K562 (cell line): ENCODE data around the gene KIRREL1. TPM values are rescaled to one million over a fixed set of nuclear protein-coding genes. Genes with fewer than 3 reads are reported as not detected.

Source experiments
- ATAC-seq: fragments of 200-7000 bp; cut with Tn5 transposase; 3 replicates; pipeline ENCODE4 v1.9.1; 2020; ENCODE audit warnings: moderate library complexity
- BruUV-seq: library from RNA; stranded (reverse); fragments of 400-500 nt; replicated peaks from 2 replicates; lab custom pipeline; 2021; lab: Mats Ljungman, UMichigan
- CTCF ChIA-PET: fragments of 300-600 bp; formaldehyde crosslinking; extraction: SDS; loops from one replicate; lab custom pipeline; 2021; ENCODE audit warnings: low intra/inter-chr PET ratio; lab: Yijun Ruan, JAX
- POLR2A ChIA-PET: fragments of 300-600, 350-650 bp; sonication (Branson Sonifier 250); formaldehyde crosslinking; extraction: SDS; loops from one replicate; lab custom pipeline; 2021; ENCODE audit warnings: antibody characterized with exemption, inconsistent platforms; lab: Yijun Ruan, JAX
- DNase-seq, 4 experiments: peaks; one replicate each; pipeline versions ENCODE4 v3.0.0 to v3.0.0-alpha.2; 2011 to 2018; ENCODE audit warnings: low spot score in 3 of 4, mixed read lengths in 3 of 4; ENCODE audit errors: extremely low read depth in 1 of 4
- FAIRE-seq: peaks from 2 replicates; lab custom pipeline; 2011; peaks lifted over from hg19 to GRCh38; lab: Jason Lieb, UNC
- H2AFZ ChIP-seq: 2 replicates; pipeline ENCODE4 v1.6.0; 2011; ENCODE audit warnings: low read depth, low read length, control low read depth, inconsistent platforms
- H3K27ac ChIP-seq: fragments of 200-600 bp; 3 replicates; pipeline ENCODE4 v1.8.0; 2011; ENCODE audit warnings: low read depth, mild to moderate bottlenecking, control low read depth, inconsistent platforms, low read length, moderate library complexity, mixed read lengths; ENCODE audit errors: extremely low read depth
- H3K27me3 ChIP-seq, 2 experiments: fragments of 300-600 bp in 1 of 2; 2 replicates in 1 of 2; 3 replicates in 1 of 2; pipeline versions ENCODE4 v1.6.0 to v1.8.0; 2011; ENCODE audit warnings: inconsistent platforms in 2 of 2, low read length in 2 of 2, mild to moderate bottlenecking in 1 of 2, mixed read lengths in 1 of 2, moderate library complexity in 1 of 2; ENCODE audit not compliant: control insufficient read depth in 2 of 2, insufficient read depth in 2 of 2
- H3K36me3 ChIP-seq: fragments of 300-600 bp; 3 replicates; pipeline ENCODE4 v1.8.0; 2011; ENCODE audit warnings: mild to moderate bottlenecking, low read length, inconsistent platforms; ENCODE audit not compliant: control insufficient read depth, insufficient read depth
- H3K4me1 ChIP-seq, 2 experiments: fragments of 200-600 bp in 1 of 2; replicated peaks in 1 of 2; 2 replicates in 1 of 2; 3 replicates in 1 of 2; pipeline versions ENCODE4 v1.5.1 to v1.8.0; 2011; ENCODE audit warnings: inconsistent platforms in 2 of 2, low read length in 2 of 2, mild to moderate bottlenecking in 1 of 2, mixed read lengths in 1 of 2, moderate library complexity in 1 of 2; ENCODE audit not compliant: control insufficient read depth in 2 of 2, insufficient read depth in 2 of 2
- H3K4me2 ChIP-seq: 2 replicates; pipeline ENCODE4 v1.6.1; 2011; ENCODE audit warnings: low read length, control low read depth, inconsistent platforms, mixed read lengths; ENCODE audit not compliant: insufficient read depth
- H3K4me3 ChIP-seq: fragments of 200-600 bp; sonication (generic), shearing (Covaris generic); 2 replicates; pipeline ENCODE4 v1.5.1; 2016; ENCODE audit warnings: control low read depth, inconsistent platforms
- H3K79me2 ChIP-seq: fragments of 200-600 bp; 3 replicates; pipeline ENCODE4 v1.8.0; 2011; ENCODE audit warnings: low read length, inconsistent platforms; ENCODE audit not compliant: control insufficient read depth, insufficient read depth
- H3K9ac ChIP-seq, 2 experiments: 2 replicates each; pipeline versions ENCODE4 v1.6.0 to v1.6.1; 2011; ENCODE audit warnings: low read depth in 2 of 2, low read length in 2 of 2, control low read depth in 1 of 2, inconsistent platforms in 1 of 2, mild to moderate bottlenecking in 1 of 2, mixed read lengths in 1 of 2; ENCODE audit not compliant: insufficient read depth in 1 of 2
- H3K9me1 ChIP-seq: one replicate; pipeline ENCODE4 v1.6.0; 2011; ENCODE audit warnings: inconsistent platforms, mild to moderate bottlenecking, low read length, moderate library complexity; ENCODE audit not compliant: control insufficient read depth, insufficient read depth
- H3K9me3 ChIP-seq: replicated peaks from 2 replicates; pipeline ENCODE4 v1.5.1; 2011; ENCODE audit warnings: low read depth, low read length, inconsistent platforms; ENCODE audit not compliant: control insufficient read depth, insufficient read depth
- H4K20me1 ChIP-seq: replicated peaks from 2 replicates; pipeline ENCODE4 v1.6.1; 2011; ENCODE audit warnings: low read length, inconsistent platforms, mixed read lengths; ENCODE audit not compliant: control insufficient read depth, insufficient read depth
- BDP1 ChIP-seq: IDR thresholded peaks from 3 replicates; pipeline ENCODE4 v1.6.1; 2011; ENCODE audit not compliant: insufficient read length, insufficient read depth
- BRCA1 ChIP-seq, 2 experiments: fragments of 450-650 bp in 1 of 2; sonication (generic) in 1 of 2; formaldehyde crosslinking in 1 of 2; IDR thresholded peaks; 2 replicates each; pipeline versions ENCODE4 v1.5.0 to v1.6.1; 2017 to 2020; ENCODE audit warnings: mild to moderate bottlenecking in 1 of 2, missing genetic modification reagents in 1 of 2
- DACH1 ChIP-seq: fragments of 450-650 bp; IDR thresholded peaks from 2 replicates; pipeline ENCODE4 v1.6.1; 2018; ENCODE audit not compliant: partially characterized antibody
- ELF1 ChIP-seq: fragments of 200-800 bp; sonication (Bioruptor generic); IDR thresholded peaks from 2 replicates; pipeline ENCODE4 v1.6.1; 2016; ENCODE audit warnings: missing genetic modification characterization, missing compliant biosample characterization
- HMG20A ChIP-seq: fragments of 450-650 bp; formaldehyde crosslinking; conservative IDR thresholded peaks from 2 replicates; pipeline ENCODE4 v1.4.0; 2020; ENCODE audit warnings: mild to moderate bottlenecking, mixed read lengths
- PRPF4 ChIP-seq: fragments of 200-400 bp; formaldehyde crosslinking; IDR thresholded peaks from one replicate; pipeline ENCODE4 v1.6.1; 2017; ENCODE audit warnings: low read length, low read depth, mild to moderate bottlenecking; ENCODE audit not compliant: insufficient read depth, poor library complexity, severe bottlenecking
- TAF1 ChIP-seq: IDR thresholded peaks from 2 replicates; pipeline ENCODE4 v1.6.1; 2011; ENCODE audit warnings: mild to moderate bottlenecking, low read length, moderate library complexity; ENCODE audit not compliant: insufficient read depth, control insufficient read depth, severe bottlenecking; ENCODE audit errors: extremely low read depth
- WGBS: fragments of 100-300 bp; shearing (Covaris generic); methylation state at CpG from one replicate; pipeline ENCODE4 v1.1.6; 2016; ENCODE audit warnings: low coverage, mixed read lengths; ENCODE audit not compliant: insufficient coverage; ENCODE audit errors: missing lambda C conversion rate; 5-methylcytosine and 5-hydroxymethylcytosine counted together
- in situ Hi-C: fragments of 300-500 bp; cut with MboI; formaldehyde crosslinking; loops from 4 replicates; pipeline ENCODE4 v1.15.0; 2018; ENCODE audit warnings: inconsistent platforms, mixed read lengths
- intact Hi-C: fragments of 100-400 bp; cut with micrococcal nuclease; formaldehyde crosslinking; loops from 2 replicates; pipeline ENCODE4 v1.14.2; 2022
- polyA plus RNA-seq, 8 experiments: library from polyadenylated mRNA; depleted of rRNA in 4 of 8; stranded (reverse) in 5 of 8; unstranded in 3 of 8; fragments of >200 nt; fragmentation: Nextera tagmentation in 2 of 8; fragmentation: Illumina TruSeq in 1 of 8; extraction: Ambion mirVana in 2 of 8; extraction: Trizol in 1 of 8; gene quantifications; 2 replicates each; pipeline versions ENCODE4 v1.2.1 to v1.2.3, GENCODE V29; 2011 to 2014; ENCODE audit warnings: inconsistent platforms in 1 of 8, missing spikeins in 1 of 8
- total RNA-seq, 7 experiments: library from RNA; depleted of rRNA in 6 of 7; stranded (reverse); fragments of >200 nt in 6 of 7; fragmentation: Illumina TruSeq in 2 of 7; extraction: Trizol in 2 of 7; gene quantifications; 2 replicates each; pipeline versions ENCODE4 v1.2.1 to v1.2.3, GENCODE V29; 2011 to 2021; ENCODE audit warnings: low replicate concordance in 1 of 7
- TF ChIP-seq, protein P1 (sequence below): fragments of 250-450 bp; sonication (Bioruptor Pico); IDR thresholded peaks from 2 replicates; pipeline ENCODE4 v1.8.0; 2021; ENCODE audit warnings: borderline replicate concordance, mild to moderate bottlenecking, moderate library complexity; ENCODE audit not compliant: poor library complexity, severe bottlenecking
- TF ChIP-seq, protein P2 (sequence below): sonication (generic); formaldehyde crosslinking; IDR thresholded peaks from 2 replicates; pipeline ENCODE4 v1.8.0; 2022; ENCODE audit warnings: mild to moderate bottlenecking, missing genetic modification reagents, borderline replicate concordance

Gene KIRREL1
- total and polyA plus RNA-seq, 9 of the 15 experiments (the other 6 are each of a cell fraction or from before 2014, with no cell fraction given), result under 0.01 to 0.22 (median 0.03) TPM; not detected in 3

DNA sequence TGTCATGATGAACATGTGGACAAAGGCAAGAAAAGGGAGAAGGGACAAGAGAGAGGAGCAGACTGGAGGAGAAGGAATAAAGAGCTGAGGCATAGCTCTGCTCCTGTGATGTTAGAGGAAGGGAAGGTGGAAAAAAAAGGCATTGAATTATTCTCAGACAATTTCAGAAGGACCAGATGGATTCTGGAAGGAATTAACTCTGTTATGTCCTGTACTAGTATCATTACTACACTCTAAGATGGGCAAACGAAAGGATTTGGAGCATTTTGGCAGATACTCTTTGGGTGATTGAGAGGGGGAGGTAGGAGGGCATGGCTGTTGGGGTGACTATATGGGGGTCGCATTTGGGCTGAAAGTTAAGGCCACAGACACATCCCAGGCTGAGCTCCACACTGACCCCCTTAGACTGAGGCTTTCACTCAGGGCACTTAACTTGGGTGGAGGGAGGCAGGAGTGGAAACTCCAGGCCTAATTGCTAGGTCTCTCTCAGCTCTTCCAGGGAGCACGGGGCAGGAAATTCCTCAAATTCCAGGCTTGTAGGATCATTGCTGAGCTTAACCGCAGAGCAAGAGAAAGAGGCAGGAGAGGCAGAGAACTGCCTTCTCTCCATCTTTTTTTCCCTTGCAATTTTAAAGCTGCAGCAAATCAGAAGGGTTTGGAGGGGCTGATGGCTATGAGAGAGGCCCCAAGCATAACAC, 25.9 kb downstream of the KIRREL1 start:
- Histone ChIP-seq H3K9me1 (no peaks in the 10 kb centered on the region), H3K9ac (no peak overlapping the region), H3K4me1 (no peaks in the 10 kb centered on the region), H3K27ac (no peak overlapping the region), H4K20me1 (no peaks in the 10 kb centered on the region), H2AFZ (no peak overlapping the region), H3K9me3 (no peaks in the 10 kb centered on the region), H3K27me3 (peaks cover 5 to 18% of the 10 kb centered on the region in 2 experiments; a peak in 3 of 5 replicates), H3K79me2 (no peaks in the 10 kb centered on the region), H3K36me3 (no peaks in the 10 kb centered on the region), H3K4me2 (no peak overlapping the region), H3K4me3 (no peak overlapping the region)
- DNase-seq (no peak), FAIRE-seq (no peak), ATAC-seq (no peak)
- CTCF ChIA-PET, result no interaction called here
- intact Hi-C loops, result no loop called here
- in situ Hi-C loops, result no loop called here
- no peak for TF ChIP-seq ELF1 (tag)
- no peak for TF ChIP-seq BRCA1 (IDR thresholded peaks at IDR 0.05)
- TF ChIP-seq BRCA1 (CRISPR knock-in tag; IDR thresholded peaks at IDR 0.05), result no peak
- TF ChIP-seq TAF1, result no peak
- no peak for TF ChIP-seq PRPF4
- TF ChIP-seq, protein P1, sequence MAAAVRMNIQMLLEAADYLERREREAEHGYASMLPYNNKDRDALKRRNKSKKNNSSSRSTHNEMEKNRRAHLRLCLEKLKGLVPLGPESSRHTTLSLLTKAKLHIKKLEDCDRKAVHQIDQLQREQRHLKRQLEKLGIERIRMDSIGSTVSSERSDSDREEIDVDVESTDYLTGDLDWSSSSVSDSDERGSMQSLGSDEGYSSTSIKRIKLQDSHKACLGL (CRISPR knock-in tag), result no peak
- TF ChIP-seq BDP1, result no peak
- TF ChIP-seq, protein P2, sequence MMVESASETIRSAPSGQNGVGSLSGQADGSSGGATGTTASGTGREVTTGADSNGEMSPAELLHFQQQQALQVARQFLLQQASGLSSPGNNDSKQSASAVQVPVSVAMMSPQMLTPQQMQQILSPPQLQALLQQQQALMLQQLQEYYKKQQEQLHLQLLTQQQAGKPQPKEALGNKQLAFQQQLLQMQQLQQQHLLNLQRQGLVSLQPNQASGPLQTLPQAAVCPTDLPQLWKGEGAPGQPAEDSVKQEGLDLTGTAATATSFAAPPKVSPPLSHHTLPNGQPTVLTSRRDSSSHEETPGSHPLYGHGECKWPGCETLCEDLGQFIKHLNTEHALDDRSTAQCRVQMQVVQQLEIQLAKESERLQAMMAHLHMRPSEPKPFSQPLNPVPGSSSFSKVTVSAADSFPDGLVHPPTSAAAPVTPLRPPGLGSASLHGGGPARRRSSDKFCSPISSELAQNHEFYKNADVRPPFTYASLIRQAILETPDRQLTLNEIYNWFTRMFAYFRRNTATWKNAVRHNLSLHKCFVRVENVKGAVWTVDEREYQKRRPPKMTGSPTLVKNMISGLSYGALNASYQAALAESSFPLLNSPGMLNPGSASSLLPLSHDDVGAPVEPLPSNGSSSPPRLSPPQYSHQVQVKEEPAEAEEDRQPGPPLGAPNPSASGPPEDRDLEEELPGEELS (CRISPR knock-in tag), result no peak
- no peak for TF ChIP-seq HMG20A (CRISPR knock-in tag)
- TF ChIP-seq DACH1, result no peak
- no TSS peak for BruUV-seq
- POLR2A ChIA-PET, result interaction anchor here (0.7 to 1.0 kb wide), 2 partner anchors 26 to 42 kb away, joined by 3 to 4 read pairs; no protein-coding TSS in a partner anchor
- 0% methylated on average over 4 of the region's 4 CpGs for WGBS
